GM19351 (cell line): ENCODE data around the gene METTL9.
"Not testable (repeated sequence)": the region's sequence is repeated elsewhere in the genome, so short reads cannot be mapped to it uniquely, and the experiment has no call there.

Experiments
- ATAC-seq: cut with Tn5 transposase; IDR thresholded peaks from one replicate; pipeline ENCODE4 v1.9.1; 2021; ENCODE audit warnings: mild to moderate bottlenecking, moderate library complexity; ENCODE audit not compliant: unreplicated experiment

METTL9 gene

GRCh38 chr16:21610006-21610544 lies 10.7 kb downstream of the METTL9 start:
- ATAC-seq: no peak

GRCh38 chr16:21610766-21611165 lies 11.4 kb downstream of the METTL9 start:
- no peak for ATAC-seq

GRCh38 chr16:21611198-21611555 lies 11.8 kb downstream of the METTL9 start:
- no peak for ATAC-seq

- no peak for ATAC-seq
Observed at GRCh38 chr16:21611556-21612384, 12.4 kb downstream of the METTL9 start.

- ATAC-seq: no peak
Observed at GRCh38 chr16:21613361-21613760, 14.0 kb downstream of the METTL9 start.

GRCh38 chr16:21613781-21614180 lies 14.4 kb downstream of the METTL9 start:
- no peak for ATAC-seq

- ATAC-seq: no peak
Observed at GRCh38 chr16:21614896-21615295, 15.5 kb downstream of the METTL9 start.

- ATAC-seq: no peak
Observed at GRCh38 chr16:21617607-21618006, 18.2 kb downstream of the METTL9 start.

- no peak for ATAC-seq
Observed at GRCh38 chr16:21618281-21618680, 18.9 kb downstream of the METTL9 start.

- no peak for ATAC-seq
Observed at GRCh38 chr16:21619765-21620425, 20.5 kb downstream of the METTL9 start.

- ATAC-seq: no peak
Observed at GRCh38 chr16:21620592-21620991, 21.2 kb downstream of the METTL9 start.

- ATAC-seq: no peak
Observed at GRCh38 chr16:21622545-21622944, 23.2 kb downstream of the METTL9 start.

GRCh38 chr16:21625026-21625425 lies 25.6 kb downstream of the METTL9 start:
- no peak for ATAC-seq

- no peak for ATAC-seq
Observed at GRCh38 chr16:21626659-21627277, 27.4 kb downstream of the METTL9 start.

- no peak for ATAC-seq
Observed at GRCh38 chr16:21628121-21628726, 28.8 kb downstream of the METTL9 start.

- no peak for ATAC-seq
Observed at GRCh38 chr16:21628772-21629171, 29.4 kb downstream of the METTL9 start.

GRCh38 chr16:21629616-21630539 lies 30.5 kb downstream of the METTL9 start:
- not testable (repeated sequence) for ATAC-seq

GRCh38 chr16:21630866-21631265 lies 31.5 kb downstream of the METTL9 start:
- ATAC-seq: not testable (repeated sequence)

GRCh38 chr16:21631376-21631775 lies 32.0 kb downstream of the METTL9 start:
- ATAC-seq: not testable (repeated sequence)

- not testable (repeated sequence) for ATAC-seq
Observed at GRCh38 chr16:21631951-21632575, 32.7 kb downstream of the METTL9 start.
